Measurements from ENCODE around the gene KIF26A. TPM values are rescaled to one million over a fixed set of nuclear protein-coding genes. Genes with fewer than 3 reads are reported as not detected.

KIF26A gene
- total RNA-seq, 1 experiment from 2014 or later = 68.2 TPM

GRCh38 chr14:104106471-104106991, 31.9 kb upstream of the KIF26A start:
- H3K27me3 ChIP-seq = peaks cover 20% of the 10 kb centered on the region
- H3K9me3 ChIP-seq (replicated peaks) = no peaks in the 10 kb centered on the region
- no peak overlapping the region for H3K27ac ChIP-seq
- H3K4me1 ChIP-seq = no peaks in the 10 kb centered on the region
- DNase-seq = no peak
- H3K4me3 ChIP-seq = no peak overlapping the region
- H3K36me3 ChIP-seq = no peaks in the 10 kb centered on the region

- H3K27me3 ChIP-seq = peaks cover 22% of the 10 kb centered on the region
- no peak overlapping the region for H3K4me3 ChIP-seq
- peak in 1 of 2 experiments; percentile 4 for DNase-seq
- no peaks in the 10 kb centered on the region for H3K4me1 ChIP-seq
- no peak overlapping the region for H3K27ac ChIP-seq
- no peaks in the 10 kb centered on the region for H3K36me3 ChIP-seq
- H3K9me3 ChIP-seq (replicated peaks) = no peaks in the 10 kb centered on the region
These were observed 31.2 kb upstream of the KIF26A start for GRCh38 chr14:104107101-104107581.

GRCh38 chr14:104107611-104108569, 30.5 kb upstream of the KIF26A start:
- peak; percentile 14 to 32 for DNase-seq
- H3K27ac ChIP-seq = no peak overlapping the region
- H3K4me1 ChIP-seq = no peaks in the 10 kb centered on the region
- peaks cover 27% of the 10 kb centered on the region for H3K27me3 ChIP-seq
- H3K36me3 ChIP-seq = no peaks in the 10 kb centered on the region
- H3K9me3 ChIP-seq (replicated peaks) = no peaks in the 10 kb centered on the region
- no peak overlapping the region for H3K4me3 ChIP-seq

- H3K27ac ChIP-seq = no peak overlapping the region
- DNase-seq = peak in 1 of 2 experiments; percentile 5
- no peak overlapping the region for H3K4me3 ChIP-seq
- no peaks in the 10 kb centered on the region for H3K9me3 ChIP-seq (replicated peaks)
- H3K27me3 ChIP-seq = peaks cover 27% of the 10 kb centered on the region
- no peaks in the 10 kb centered on the region for H3K36me3 ChIP-seq
- H3K4me1 ChIP-seq = no peaks in the 10 kb centered on the region
These were observed 29.5 kb upstream of the KIF26A start for GRCh38 chr14:104108570-104109541.

GRCh38 chr14:104109731-104110361, 28.5 kb upstream of the KIF26A start:
- H3K27me3 ChIP-seq = peaks cover 31% of the 10 kb centered on the region

GRCh38 chr14:104110491-104111209, 27.7 kb upstream of the KIF26A start:
- peaks cover 30% of the 10 kb centered on the region; the same call in 1 of the 2 replicates for H3K27me3 ChIP-seq
- no peak overlapping the region for H3K4me3 ChIP-seq
- no peaks in the 10 kb centered on the region for H3K9me3 ChIP-seq (replicated peaks)
- no peaks in the 10 kb centered on the region for H3K4me1 ChIP-seq
- H3K27ac ChIP-seq = no peak overlapping the region
- peak in 1 of 2 experiments; percentile 18 for DNase-seq
- no peaks in the 10 kb centered on the region for H3K36me3 ChIP-seq

More at GRCh38 chr14:104109731-104110361, 28.5 kb upstream of the KIF26A start:
- H3K4me3 ChIP-seq = no peak overlapping the region
- no peak overlapping the region for H3K27ac ChIP-seq
- DNase-seq = peak in 1 of 2 experiments; percentile 2
- H3K4me1 ChIP-seq = no peaks in the 10 kb centered on the region
- no peaks in the 10 kb centered on the region for H3K9me3 ChIP-seq (replicated peaks)
- no peaks in the 10 kb centered on the region for H3K36me3 ChIP-seq

GRCh38 chr14:104111301-104112112, 26.9 kb upstream of the KIF26A start:
- no peaks in the 10 kb centered on the region for H3K4me1 ChIP-seq
- H3K36me3 ChIP-seq = no peaks in the 10 kb centered on the region
- peak in 1 of 2 experiments; percentile 3 for DNase-seq
- no peak overlapping the region for H3K27ac ChIP-seq
- H3K9me3 ChIP-seq (replicated peaks) = no peaks in the 10 kb centered on the region
- no peak overlapping the region for H3K4me3 ChIP-seq
- peaks cover 30% of the 10 kb centered on the region; the same call in 1 of the 2 replicates for H3K27me3 ChIP-seq

- no peak overlapping the region for H3K27ac ChIP-seq
- no peaks in the 10 kb centered on the region for H3K36me3 ChIP-seq
- no peaks in the 10 kb centered on the region for H3K4me1 ChIP-seq
- no peak overlapping the region for H3K4me3 ChIP-seq
- no peaks in the 10 kb centered on the region for H3K9me3 ChIP-seq (replicated peaks)
- DNase-seq = no peak
- H3K27me3 ChIP-seq = peaks cover 30% of the 10 kb centered on the region; the same call in 1 of the 2 replicates
These were observed 26.3 kb upstream of the KIF26A start for GRCh38 chr14:104112113-104112505.

- H3K4me3 ChIP-seq = no peak overlapping the region
- H3K9me3 ChIP-seq (replicated peaks) = no peaks in the 10 kb centered on the region
- H3K27ac ChIP-seq = no peak overlapping the region
- no peaks in the 10 kb centered on the region for H3K4me1 ChIP-seq
- no peaks in the 10 kb centered on the region for H3K36me3 ChIP-seq
- peaks cover 27% of the 10 kb centered on the region; the same call in 1 of the 2 replicates for H3K27me3 ChIP-seq
- peak in 1 of 2 experiments; percentile 3 for DNase-seq
These were observed 25.5 kb upstream of the KIF26A start for GRCh38 chr14:104112609-104113571.

GRCh38 chr14:104113631-104114420, 24.6 kb upstream of the KIF26A start:
- Histone ChIP-seq H3K4me3 (no peak overlapping the region), H3K27ac (no peak overlapping the region), H3K9me3 (replicated peaks) (no peaks in the 10 kb centered on the region), H3K4me1 (no peaks in the 10 kb centered on the region), H3K27me3 (peaks cover 27% of the 10 kb centered on the region; the same call in 1 of the 2 replicates), H3K36me3 (no peaks in the 10 kb centered on the region)
- peak in 1 of 2 experiments; percentile 2 for DNase-seq

GRCh38 chr14:104114421-104115130, 23.8 kb upstream of the KIF26A start:
- H3K27me3 ChIP-seq = peaks cover 30% of the 10 kb centered on the region
- no peak overlapping the region for H3K27ac ChIP-seq
- H3K4me3 ChIP-seq = no peak overlapping the region
- DNase-seq = peak in 1 of 2 experiments; percentile 3
- no peaks in the 10 kb centered on the region for H3K4me1 ChIP-seq
- H3K9me3 ChIP-seq (replicated peaks) = no peaks in the 10 kb centered on the region
- no peaks in the 10 kb centered on the region for H3K36me3 ChIP-seq

Measured in SJCRH30 (cell line).